Liver (tissue), 9 donors: ENCODE measurements around the gene PEX14. TPM values are rescaled to one million over a fixed set of nuclear protein-coding genes. Genes with fewer than 3 reads are reported as not detected.

ENCODE experiments used
- DNase-seq: peaks from one replicate; pipeline ENCODE4 v3.0.0-alpha.2; 2017; ENCODE audit warnings: low spot score
- H3K27ac ChIP-seq, 2 donors: one replicate each; pipeline ENCODE4 v1.7.0; 2013; ENCODE audit warnings: inconsistent platforms in 2 of 2, low read length in 2 of 2, control low read depth in 1 of 2, low read depth in 1 of 2, mild to moderate bottlenecking in 1 of 2
- H3K27me3 ChIP-seq, 4 donors: one replicate each; pipeline versions ENCODE4 v1.6.1 to v1.7.0; 2013; ENCODE audit warnings: low read length in 3 of 4, inconsistent platforms in 1 of 4, mild to moderate bottlenecking in 1 of 4, moderate library complexity in 1 of 4; ENCODE audit not compliant: control insufficient read depth in 4 of 4, insufficient read depth in 4 of 4
- H3K36me3 ChIP-seq, 4 donors: one replicate each; pipeline versions ENCODE4 v1.6.1 to v1.7.0; 2013; ENCODE audit warnings: low read length in 3 of 4, mild to moderate bottlenecking in 3 of 4, low read depth in 1 of 4, moderate library complexity in 1 of 4; ENCODE audit not compliant: control insufficient read depth in 4 of 4, insufficient read depth in 3 of 4
- H3K4me1 ChIP-seq, 4 donors: one replicate each; pipeline versions ENCODE4 v1.6.1 to v1.7.0; 2013; ENCODE audit warnings: low read length in 3 of 4, mild to moderate bottlenecking in 3 of 4, moderate library complexity in 1 of 4; ENCODE audit not compliant: control insufficient read depth in 4 of 4, insufficient read depth in 4 of 4
- H3K4me3 ChIP-seq, 3 donors: one replicate each; pipeline versions ENCODE4 v1.6.1 to v1.7.0; 2013; ENCODE audit warnings: low read length in 3 of 3, control low read depth in 1 of 3, low read depth in 1 of 3, mild to moderate bottlenecking in 1 of 3
- H3K9ac ChIP-seq, 2 donors: one replicate each; pipeline ENCODE4 v1.7.0; 2013; ENCODE audit warnings: low read length in 2 of 2, mild to moderate bottlenecking in 2 of 2, moderate library complexity in 2 of 2, control low read depth in 1 of 2, low read depth in 1 of 2
- H3K9me3 ChIP-seq, 4 donors: one replicate each; pipeline versions ENCODE4 v1.6.1 to v1.7.0; 2013; ENCODE audit warnings: low read length in 3 of 4; ENCODE audit not compliant: control insufficient read depth in 4 of 4
- CTCF ChIP-seq: fragments of 150-350 bp; IDR thresholded peaks from 2 replicates; pipeline ENCODE4 v1.5.1; 2017; ENCODE audit warnings: improper control_type of control experiment, low read depth, low read length; ENCODE audit not compliant: missing input control
- EGR1 ChIP-seq, 2 donors: IDR thresholded peaks; 2 replicates each; pipeline ENCODE4 v1.6.1; 2016 to 2018; ENCODE audit warnings: antibody characterized with exemption in 2 of 2, low read depth in 2 of 2
- FOXA1 ChIP-seq: IDR thresholded peaks from 2 replicates; pipeline ENCODE4 v1.6.1; 2016; ENCODE audit warnings: antibody characterized with exemption
- FOXA2 ChIP-seq: IDR thresholded peaks from 2 replicates; pipeline ENCODE4 v1.6.1; 2016; ENCODE audit warnings: antibody characterized with exemption
- GABPA ChIP-seq, 2 donors: IDR thresholded peaks in 1 of 2; conservative IDR thresholded peaks in 1 of 2; 2 replicates each; pipeline ENCODE4 v1.6.1; 2016; ENCODE audit warnings: antibody characterized with exemption in 2 of 2, mild to moderate bottlenecking in 1 of 2, moderate library complexity in 1 of 2
- HNF4G ChIP-seq: IDR thresholded peaks from 2 replicates; pipeline ENCODE4 v1.6.1; 2016; ENCODE audit warnings: antibody characterized with exemption
- JUND ChIP-seq, 2 donors: IDR thresholded peaks; 2 replicates each; pipeline ENCODE4 v1.6.1; 2016; ENCODE audit warnings: antibody characterized with exemption in 2 of 2
- NR2F2 ChIP-seq: IDR thresholded peaks from 2 replicates; pipeline ENCODE4 v1.6.1; 2016; ENCODE audit warnings: antibody characterized with exemption
- RAD21 ChIP-seq, 2 donors: IDR thresholded peaks; 2 replicates each; pipeline ENCODE4 v1.6.1; 2016; ENCODE audit warnings: antibody characterized with exemption in 2 of 2, mild to moderate bottlenecking in 2 of 2
- RXRA ChIP-seq, 2 donors: IDR thresholded peaks; 2 replicates each; pipeline ENCODE4 v1.6.1; 2017 to 2018; ENCODE audit warnings: antibody characterized with exemption in 2 of 2, mild to moderate bottlenecking in 1 of 2
- SP1 ChIP-seq: IDR thresholded peaks from 2 replicates; pipeline ENCODE4 v1.6.1; 2018; ENCODE audit warnings: antibody characterized with exemption, mild to moderate bottlenecking
- TAF1 ChIP-seq: conservative IDR thresholded peaks from 2 replicates; pipeline ENCODE4 v1.6.1; 2016; ENCODE audit warnings: antibody characterized with exemption, mild to moderate bottlenecking
- YY1 ChIP-seq: IDR thresholded peaks from 2 replicates; pipeline ENCODE4 v1.6.1; 2016; ENCODE audit warnings: antibody characterized with exemption, mild to moderate bottlenecking
- WGBS: extraction: QIAGEN DNeasy Blood & Tissue Kit; methylation state at CpG from one replicate; pipeline ENCODE4 v1.1.7; 2013; 5-methylcytosine and 5-hydroxymethylcytosine counted together
- polyA plus RNA-seq, 2 donors: library from polyadenylated mRNA; stranded (reverse) in 1 of 2; unstranded in 1 of 2; fragments of 200-250 nt in 1 of 2; fragments of >200 nt in 1 of 2; fragmentation: Nextera tagmentation in 1 of 2; extraction: Ambion mirVana in 1 of 2; gene quantifications; one replicate each; pipeline versions ENCODE4 v1.2.1 to v1.2.3, GENCODE V29; 2013 to 2015
- total RNA-seq, 2 donors: library from RNA; depleted of rRNA; stranded (reverse); fragments of >200 nt; gene quantifications; one replicate each; pipeline ENCODE4 v1.2.3, GENCODE V29; 2014
- TF ChIP-seq, protein P1 (sequence below): IDR thresholded peaks from 2 replicates; pipeline ENCODE4 v1.6.1; 2016; ENCODE audit warnings: antibody characterized with exemption
- TF ChIP-seq, protein P2 (sequence below): IDR thresholded peaks from 2 replicates; pipeline ENCODE4 v1.6.1; 2016; ENCODE audit warnings: antibody characterized with exemption
- TF ChIP-seq, protein P3 (sequence below): IDR thresholded peaks from 2 replicates; pipeline ENCODE4 v1.6.1; 2016; ENCODE audit warnings: antibody characterized with exemption, mild to moderate bottlenecking
- donor health status: healthy.
- donor health status: healthy.
- donor health status: healthy.
- donor health status: healthy.
- donor health status: healthy.

Gene PEX14
- total and polyA plus RNA-seq, 4 donors, result 7.1 to 16.1 (median 11.7) TPM

GRCh38 chr1:10647414-10648170 is 172.8 kb downstream of the PEX14 start:
- H3K4me3 ChIP-seq, result no peak overlapping the region
- peaks cover 0 to under 1% (median 0%) of the 10 kb centered on the region in 4 donors for H3K4me1 ChIP-seq
- H3K27me3 ChIP-seq, result no peaks in the 10 kb centered on the region
- WGBS, result 95% methylated on average over 38 of the region's 38 CpGs
- DNase-seq, result no peak
- H3K27ac ChIP-seq, result no peak overlapping the region
- H3K36me3 ChIP-seq, result peaks cover 0 to 13% (median under 1%) of the 10 kb centered on the region in 4 donors
- H3K9ac ChIP-seq, result no peak overlapping the region
- TF ChIP-seq YY1 (no peak), FOXA2 (no peak), HNF4G (no peak), GABPA (IDR thresholded peaks at IDR 0.05 in 1 of 2, conservative IDR thresholded peaks at IDR 0.05 in 1 of 2) (no peak), FOXA1 (no peak), EGR1 (IDR thresholded peaks at IDR 0.05; ENCODE audit: low read depth in 2 of 2) (no peak), NR2F2 (no peak), RXRA (IDR thresholded peaks at IDR 0.05) (no peak), CTCF (no peak), RAD21 (IDR thresholded peaks at IDR 0.05) (no peak), TAF1 (no peak), SP1 (no peak), JUND (IDR thresholded peaks at IDR 0.05) (no peak)
- TF ChIP-seq, protein P1, sequence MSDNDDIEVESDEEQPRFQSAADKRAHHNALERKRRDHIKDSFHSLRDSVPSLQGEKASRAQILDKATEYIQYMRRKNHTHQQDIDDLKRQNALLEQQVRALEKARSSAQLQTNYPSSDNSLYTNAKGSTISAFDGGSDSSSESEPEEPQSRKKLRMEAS, result no peak
- TF ChIP-seq, protein P2, sequence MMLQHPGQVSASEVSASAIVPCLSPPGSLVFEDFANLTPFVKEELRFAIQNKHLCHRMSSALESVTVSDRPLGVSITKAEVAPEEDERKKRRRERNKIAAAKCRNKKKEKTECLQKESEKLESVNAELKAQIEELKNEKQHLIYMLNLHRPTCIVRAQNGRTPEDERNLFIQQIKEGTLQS, result no peak
- TF ChIP-seq, protein P3, sequence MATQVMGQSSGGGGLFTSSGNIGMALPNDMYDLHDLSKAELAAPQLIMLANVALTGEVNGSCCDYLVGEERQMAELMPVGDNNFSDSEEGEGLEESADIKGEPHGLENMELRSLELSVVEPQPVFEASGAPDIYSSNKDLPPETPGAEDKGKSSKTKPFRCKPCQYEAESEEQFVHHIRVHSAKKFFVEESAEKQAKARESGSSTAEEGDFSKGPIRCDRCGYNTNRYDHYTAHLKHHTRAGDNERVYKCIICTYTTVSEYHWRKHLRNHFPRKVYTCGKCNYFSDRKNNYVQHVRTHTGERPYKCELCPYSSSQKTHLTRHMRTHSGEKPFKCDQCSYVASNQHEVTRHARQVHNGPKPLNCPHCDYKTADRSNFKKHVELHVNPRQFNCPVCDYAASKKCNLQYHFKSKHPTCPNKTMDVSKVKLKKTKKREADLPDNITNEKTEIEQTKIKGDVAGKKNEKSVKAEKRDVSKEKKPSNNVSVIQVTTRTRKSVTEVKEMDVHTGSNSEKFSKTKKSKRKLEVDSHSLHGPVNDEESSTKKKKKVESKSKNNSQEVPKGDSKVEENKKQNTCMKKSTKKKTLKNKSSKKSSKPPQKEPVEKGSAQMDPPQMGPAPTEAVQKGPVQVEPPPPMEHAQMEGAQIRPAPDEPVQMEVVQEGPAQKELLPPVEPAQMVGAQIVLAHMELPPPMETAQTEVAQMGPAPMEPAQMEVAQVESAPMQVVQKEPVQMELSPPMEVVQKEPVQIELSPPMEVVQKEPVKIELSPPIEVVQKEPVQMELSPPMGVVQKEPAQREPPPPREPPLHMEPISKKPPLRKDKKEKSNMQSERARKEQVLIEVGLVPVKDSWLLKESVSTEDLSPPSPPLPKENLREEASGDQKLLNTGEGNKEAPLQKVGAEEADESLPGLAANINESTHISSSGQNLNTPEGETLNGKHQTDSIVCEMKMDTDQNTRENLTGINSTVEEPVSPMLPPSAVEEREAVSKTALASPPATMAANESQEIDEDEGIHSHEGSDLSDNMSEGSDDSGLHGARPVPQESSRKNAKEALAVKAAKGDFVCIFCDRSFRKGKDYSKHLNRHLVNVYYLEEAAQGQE, result no peak
- H3K9me3 ChIP-seq, result no peaks in the 10 kb centered on the region
